Hepatocyte (in vitro differentiated cells): ENCODE data around the gene WDR37.

Source experiments
- CTCF ChIP-seq: fragments of 200-600 bp; sonication (generic); IDR thresholded peaks from 2 replicates; pipeline ENCODE4 v1.5.1; 2016; ENCODE audit warnings: antibody characterized with exemption, mild to moderate bottlenecking; ENCODE audit not compliant: poor library complexity
- EZH2phosphoT487 ChIP-seq: fragments of 200-600 bp; sonication (generic); IDR thresholded peaks from one replicate; pipeline ENCODE4 v1.6.1; 2018; ENCODE audit warnings: antibody characterized with exemption, mild to moderate bottlenecking, low read depth, moderate library complexity; ENCODE audit not compliant: unreplicated experiment, severe bottlenecking

DNA sequence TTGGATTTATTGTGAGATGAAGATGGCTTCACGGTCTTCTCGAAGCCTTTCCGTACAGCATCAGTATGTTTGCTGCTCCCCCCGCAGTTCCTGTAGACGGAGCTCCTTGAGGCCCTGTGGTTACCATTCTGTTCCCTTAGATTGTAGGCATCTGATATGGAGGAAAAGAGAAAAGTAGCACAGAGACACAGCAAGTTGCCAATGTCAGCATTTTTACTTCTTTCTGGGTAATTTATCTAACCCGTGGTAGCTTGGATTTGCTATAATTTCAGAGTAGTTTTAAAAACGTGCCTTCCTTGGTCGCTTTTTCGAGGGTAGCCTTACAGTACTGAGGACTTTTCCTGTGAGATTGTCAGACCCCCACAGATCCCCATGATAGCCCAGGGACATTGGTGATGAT lies 37.5 kb downstream of the WDR37 start:
- TF ChIP-seq CTCF (no peak), EZH2phosphoT487 (no peak)
